IMR-90 (cell line): ENCODE measurements around the gene GRK5. TPM values are rescaled to one million over a fixed set of nuclear protein-coding genes. Genes with fewer than 3 reads are reported as not detected.

Experiments
- ATAC-seq: fragments of 200-7000 bp; cut with Tn5 transposase; 2 replicates; pipeline ENCODE4 v1.9.1; 2020; ENCODE audit warnings: low read depth, mild to moderate bottlenecking, moderate library complexity
- BruUV-seq: library from RNA; stranded (reverse); fragments of 400-500 nt; replicated peaks from 2 replicates; lab custom pipeline; 2021; lab: Mats Ljungman, UMichigan
- CTCF ChIA-PET: fragments of 300-600 bp; formaldehyde crosslinking; extraction: SDS; loops from one replicate; lab custom pipeline; 2021; ENCODE audit warnings: antibody characterized with exemption; lab: Yijun Ruan, JAX
- POLR2A ChIA-PET: fragments of 300-600 bp; sonication (Branson Sonifier 250); formaldehyde crosslinking; loops from one replicate; lab custom pipeline; 2022; ENCODE audit warnings: antibody characterized with exemption; ENCODE audit not compliant: unreplicated experiment; lab: Charles Lee
- DNase-seq: peaks from one replicate; pipeline ENCODE4 v3.0.0; 2013
- H2AFZ ChIP-seq: replicated peaks from 2 replicates; pipeline ENCODE3; 2013; ENCODE audit warnings: low read length, mild to moderate bottlenecking; ENCODE audit not compliant: poor library complexity
- H2AK5ac ChIP-seq: 2 replicates; pipeline ENCODE4 v1.6.1; 2013; ENCODE audit warnings: low read depth, low read length, inconsistent platforms
- H2AK9ac ChIP-seq: replicated peaks from 2 replicates; pipeline ENCODE3; 2013; ENCODE audit warnings: mild to moderate bottlenecking, low read depth, low read length, moderate library complexity; ENCODE audit not compliant: poor library complexity
- H2BK120ac ChIP-seq: 2 replicates; pipeline ENCODE4 v1.6.1; 2013; ENCODE audit warnings: low read depth, low read length, inconsistent platforms
- H2BK15ac ChIP-seq: 3 replicates; pipeline ENCODE4 v1.6.1; 2013; ENCODE audit warnings: low read depth, low read length, inconsistent platforms
- H2BK20ac ChIP-seq: 2 replicates; pipeline ENCODE4 v1.6.1; 2013; ENCODE audit warnings: low read depth, mild to moderate bottlenecking, inconsistent platforms, low read length, moderate library complexity
- H2BK5ac ChIP-seq: 2 replicates; pipeline ENCODE4 v1.6.1; 2013; ENCODE audit warnings: mild to moderate bottlenecking, low read depth, low read length, inconsistent platforms; ENCODE audit not compliant: poor library complexity, severe bottlenecking
- H3K14ac ChIP-seq: replicated peaks from 2 replicates; pipeline ENCODE4 v1.6.1; 2013; ENCODE audit warnings: low read depth, low read length, inconsistent platforms
- H3K18ac ChIP-seq: 2 replicates; pipeline ENCODE4 v1.6.1; 2013; ENCODE audit warnings: low read depth, low read length, control low read depth
- H3K23ac ChIP-seq: 2 replicates; pipeline ENCODE4 v1.6.1; 2013; ENCODE audit warnings: low read depth, low read length, inconsistent platforms
- H3K27ac ChIP-seq: 2 replicates; pipeline ENCODE4 v1.5.1; 2013; ENCODE audit warnings: mild to moderate bottlenecking, control low read depth, low read length; ENCODE audit not compliant: insufficient read depth
- H3K27me3 ChIP-seq: 2 replicates; pipeline ENCODE4 v1.6.1; 2013; ENCODE audit warnings: low read length; ENCODE audit not compliant: control insufficient read depth, insufficient read depth
- H3K36me3 ChIP-seq: 2 replicates; pipeline ENCODE4 v1.6.1; 2013; ENCODE audit warnings: low read length, mixed read lengths; ENCODE audit not compliant: control insufficient read depth, insufficient read depth
- H3K4ac ChIP-seq: 2 replicates; pipeline ENCODE4 v1.6.1; 2013; ENCODE audit warnings: low read depth, low read length, inconsistent platforms
- H3K4me1 ChIP-seq: 2 replicates; pipeline ENCODE4 v1.6.1; 2013; ENCODE audit warnings: low read length, mixed read lengths; ENCODE audit not compliant: control insufficient read depth, insufficient read depth
- H3K4me2 ChIP-seq: 2 replicates; pipeline ENCODE4 v1.6.1; 2013; ENCODE audit warnings: low read depth, mild to moderate bottlenecking, control low read depth, low read length, moderate library complexity
- H3K4me3 ChIP-seq: 2 replicates; pipeline ENCODE4 v1.5.1; 2013; ENCODE audit warnings: low read depth, mild to moderate bottlenecking, control low read depth, low read length, moderate library complexity; ENCODE audit not compliant: insufficient read depth
- H3K56ac ChIP-seq: 2 replicates; pipeline ENCODE4 v1.6.1; 2013; ENCODE audit warnings: low read length, inconsistent platforms; ENCODE audit not compliant: insufficient read depth; ENCODE audit errors: extremely low read depth
- H3K79me1 ChIP-seq, 2 experiments: 2 replicates each; pipeline ENCODE4 v1.6.1; 2013; ENCODE audit warnings: low read length in 2 of 2, inconsistent platforms in 1 of 2, low read depth in 1 of 2
- H3K9ac ChIP-seq: 2 replicates; pipeline ENCODE4 v1.6.1; 2013; ENCODE audit warnings: low read depth, low read length, control low read depth
- H3K9me1 ChIP-seq: 2 replicates; pipeline ENCODE4 v1.6.1; 2013; ENCODE audit warnings: low read length, inconsistent platforms; ENCODE audit not compliant: insufficient read depth
- H3K9me3 ChIP-seq: 2 replicates; pipeline ENCODE4 v1.6.1; 2013; ENCODE audit warnings: low read length; ENCODE audit not compliant: control insufficient read depth, insufficient read depth
- H4K20me1 ChIP-seq: 2 replicates; pipeline ENCODE4 v1.6.1; 2013; ENCODE audit warnings: low read length, inconsistent platforms; ENCODE audit not compliant: insufficient read depth
- H4K5ac ChIP-seq: 2 replicates; pipeline ENCODE4 v1.6.1; 2013; ENCODE audit warnings: mild to moderate bottlenecking, low read depth, low read length, control low read depth
- H4K8ac ChIP-seq, 2 experiments: 2 replicates each; pipeline ENCODE4 v1.6.1; 2013; ENCODE audit warnings: low read depth in 2 of 2, low read length in 2 of 2, control low read depth in 1 of 2, inconsistent platforms in 1 of 2
- H4K91ac ChIP-seq: 2 replicates; pipeline ENCODE4 v1.6.1; 2013; ENCODE audit warnings: low read depth, low read length, inconsistent platforms; ENCODE audit not compliant: insufficient read depth
- USF2 ChIP-seq: fragments of 150-350 bp; IDR thresholded peaks from 2 replicates; pipeline ENCODE4 v1.6.1; 2017; ENCODE audit warnings: mild to moderate bottlenecking, antibody characterized with exemption, low read length, low read depth
- WGBS, 2 experiments: methylation state at CpG; one replicate each; pipeline versions ENCODE4 v1.1.5 to v1.1.7; 2013; ENCODE audit warnings: missing lambda C conversion rate in 2 of 2; ENCODE audit not compliant: insufficient read length in 1 of 2; ENCODE audit errors: extremely low coverage in 2 of 2; 5-methylcytosine and 5-hydroxymethylcytosine counted together
- dilution Hi-C: fragments of 300-500 bp; cut with HindIII; formaldehyde crosslinking; loops from one replicate; pipeline ENCODE4 v1.14.3; 2018; ENCODE audit warnings: low sequenced_read_pairs; ENCODE audit not compliant: unreplicated experiment
- in situ Hi-C: fragments of 300-500 bp; cut with MboI; formaldehyde crosslinking; loops from 3 replicates; pipeline ENCODE4 v1.14.3; 2019; ENCODE audit warnings: low sequenced_read_pairs, inconsistent platforms, mixed read lengths
- intact Hi-C: fragments of 100-400 bp; cut with micrococcal nuclease; formaldehyde crosslinking; loops from 2 replicates; pipeline ENCODE4 v1.10.0; 2022
- polyA plus RNA-seq, 3 experiments: library from polyadenylated mRNA; depleted of rRNA; stranded (reverse); fragments of >200 nt; gene quantifications; 2 replicates each; pipeline ENCODE4 v1.2.3, GENCODE V29; 2012; ENCODE audit warnings: low replicate concordance in 1 of 3
- total RNA-seq: library from RNA; depleted of rRNA; stranded (reverse); fragments of >200 nt; gene quantifications from 2 replicates; pipeline ENCODE4 v1.2.3, GENCODE V29; 2012
- TF ChIP-seq, protein P1 (sequence below): fragments of 150-350 bp; IDR thresholded peaks from 2 replicates; pipeline ENCODE4 v1.6.1; 2016; ENCODE audit warnings: low read depth, mild to moderate bottlenecking, low read length, moderate library complexity, borderline replicate concordance

GRK5 gene
- total and polyA plus RNA-seq, 2 of the 4 experiments (the other 2 are of a cell fraction): 12.9 to 16.3 TPM

GRCh38 chr10:119216127-119216526 is 8.8 kb downstream of the GRK5 start:
- no peak overlapping the region for H2BK120ac ChIP-seq
- no peak overlapping the region for H2BK5ac ChIP-seq
- peaks cover 35% of the 10 kb centered on the region for H3K4me1 ChIP-seq
- no peak overlapping the region for H4K8ac ChIP-seq
- H2BK15ac ChIP-seq: no peak overlapping the region
- peaks cover 22% of the 10 kb centered on the region for H3K36me3 ChIP-seq
- no peak overlapping the region for H4K91ac ChIP-seq
- H3K27me3 ChIP-seq: no peaks in the 10 kb centered on the region
- ChIA-PET POLR2A (no interaction called here), CTCF (no interaction called here)
- no TSS peak for BruUV-seq
- no peak overlapping the region for H3K27ac ChIP-seq
- H3K9me1 ChIP-seq: peaks cover 34% of the 10 kb centered on the region
- no peak overlapping the region for H3K4me3 ChIP-seq
- dilution Hi-C loops: no loop called here
- no peak overlapping the region for H3K56ac ChIP-seq
- no peak overlapping the region for H2AK5ac ChIP-seq
- H2AFZ ChIP-seq: no peak overlapping the region
- H3K23ac ChIP-seq: no peak overlapping the region
- intact Hi-C loops: no loop called here
- no peak overlapping the region for H3K4me2 ChIP-seq
- ATAC-seq (no peak), DNase-seq (no peak)
- H3K14ac ChIP-seq: no peak overlapping the region; the same call in 1 of the 2 replicates
- H4K5ac ChIP-seq: no peak overlapping the region
- TF ChIP-seq, protein P1, sequence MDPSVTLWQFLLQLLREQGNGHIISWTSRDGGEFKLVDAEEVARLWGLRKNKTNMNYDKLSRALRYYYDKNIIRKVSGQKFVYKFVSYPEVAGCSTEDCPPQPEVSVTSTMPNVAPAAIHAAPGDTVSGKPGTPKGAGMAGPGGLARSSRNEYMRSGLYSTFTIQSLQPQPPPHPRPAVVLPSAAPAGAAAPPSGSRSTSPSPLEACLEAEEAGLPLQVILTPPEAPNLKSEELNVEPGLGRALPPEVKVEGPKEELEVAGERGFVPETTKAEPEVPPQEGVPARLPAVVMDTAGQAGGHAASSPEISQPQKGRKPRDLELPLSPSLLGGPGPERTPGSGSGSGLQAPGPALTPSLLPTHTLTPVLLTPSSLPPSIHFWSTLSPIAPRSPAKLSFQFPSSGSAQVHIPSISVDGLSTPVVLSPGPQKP: no peak
- no peak for TF ChIP-seq USF2
- peaks cover 41 to 89% of the 10 kb centered on the region in 2 experiments for H3K79me1 ChIP-seq
- no peak overlapping the region for H3K9ac ChIP-seq
- no peak overlapping the region for H3K18ac ChIP-seq
- no peaks in the 10 kb centered on the region for H3K9me3 ChIP-seq
- no CpG with 5 or more reads among the region's 5 CpGs for WGBS, 2 experiments
- H2BK20ac ChIP-seq: no peak overlapping the region
- H4K20me1 ChIP-seq: peaks cover 62% of the 10 kb centered on the region
- no peak overlapping the region for H2AK9ac ChIP-seq
- in situ Hi-C loops: no loop called here
- no peak overlapping the region for H3K4ac ChIP-seq
